Panc1 (cell line): ENCODE results near the gene SULT2B1. TPM values are rescaled to one million over a fixed set of nuclear protein-coding genes. Genes with fewer than 3 reads are reported as not detected.

Experiments
- ATAC-seq: fragments of 200-7000 bp; cut with Tn5 transposase; 2 replicates; pipeline ENCODE4 v1.9.1; 2020; ENCODE audit warnings: mild to moderate bottlenecking, moderate library complexity
- BruUV-seq: library from RNA; stranded (reverse); fragments of 400-500 nt; replicated peaks from 2 replicates; lab custom pipeline; 2021; lab: Mats Ljungman, UMichigan
- CTCF ChIA-PET: fragments of 300-600 bp; sonication (Branson Sonifier 250); formaldehyde crosslinking; loops from one replicate; lab custom pipeline; 2022; ENCODE audit warnings: antibody characterized with exemption; lab: Charles Lee
- POLR2A ChIA-PET: fragments of 300-600 bp; sonication (Branson Sonifier 250); formaldehyde crosslinking; loops from one replicate; lab custom pipeline; 2022; ENCODE audit warnings: antibody characterized with exemption; lab: Charles Lee
- DNase-seq: peaks from one replicate; pipeline ENCODE4 v3.0.0-alpha.2; 2010; ENCODE audit warnings: low read depth, low spot score
- H3K27ac ChIP-seq: 2 replicates; pipeline ENCODE4 v1.5.1; 2011; ENCODE audit warnings: mild to moderate bottlenecking, low read length, inconsistent platforms
- H3K27me3 ChIP-seq: fragments of 200-500 bp; sonication (Bioruptor generic); 2 replicates; pipeline ENCODE4 v1.6.0; 2014; ENCODE audit warnings: low read length, inconsistent platforms; ENCODE audit not compliant: control insufficient read depth, insufficient read depth
- H3K36me3 ChIP-seq: fragments of 200-500 bp; sonication (Bioruptor generic); 2 replicates; pipeline ENCODE4 v1.5.1; 2014; ENCODE audit warnings: inconsistent platforms, mild to moderate bottlenecking, low read length, moderate library complexity; ENCODE audit not compliant: control insufficient read depth, insufficient read depth
- H3K4me1 ChIP-seq: 2 replicates; pipeline ENCODE4 v1.5.1; 2011; ENCODE audit warnings: inconsistent platforms, mild to moderate bottlenecking, low read length, moderate library complexity; ENCODE audit not compliant: control insufficient read depth, insufficient read depth
- H3K4me3 ChIP-seq, 2 experiments: 2 replicates each; pipeline ENCODE4 v1.5.1; 2011 to 2012; ENCODE audit warnings: low read depth in 2 of 2, low read length in 2 of 2, mild to moderate bottlenecking in 2 of 2, inconsistent platforms in 1 of 2, moderate library complexity in 1 of 2
- H3K9me3 ChIP-seq: fragments of 200-500 bp; sonication (Bioruptor generic); 2 replicates; pipeline ENCODE4 v1.5.1; 2014; ENCODE audit warnings: low read depth, mild to moderate bottlenecking, inconsistent platforms, low read length, moderate library complexity; ENCODE audit not compliant: control insufficient read depth, insufficient read depth
- POLR2AphosphoS5 ChIP-seq: IDR thresholded peaks from 2 replicates; pipeline ENCODE4 v1.6.1; 2012; ENCODE audit warnings: mild to moderate bottlenecking, low read depth, low read length, moderate library complexity
- SIN3A ChIP-seq: IDR thresholded peaks from 2 replicates; pipeline ENCODE4 v1.6.1; 2012; ENCODE audit warnings: low read depth, mild to moderate bottlenecking, low read length, moderate library complexity, borderline replicate concordance; ENCODE audit not compliant: insufficient read depth
- TCF7L2 ChIP-seq: IDR thresholded peaks from 2 replicates; pipeline ENCODE4 v1.6.1; 2011; ENCODE audit warnings: mild to moderate bottlenecking, low read depth, low read length, inconsistent platforms
- in situ Hi-C: cut with HindIII; loops from 2 replicates; pipeline ENCODE4 v1.10.0; 2016; ENCODE audit warnings: low sequenced_read_pairs, low pct_unique_long_range_greater_than_20kb
- intact Hi-C: fragments of 100-400 bp; cut with micrococcal nuclease; formaldehyde crosslinking; loops from one replicate; pipeline ENCODE4 v1.10.0; 2022; ENCODE audit not compliant: unreplicated experiment
- total RNA-seq: library from RNA; stranded (reverse); gene quantifications from one replicate; pipeline ENCODE4 v1.2.1, GENCODE V29; 2021; ENCODE audit not compliant: unreplicated experiment
- TF ChIP-seq, protein P1 (sequence below), 2 experiments: IDR thresholded peaks; 2 replicates each; pipeline ENCODE4 v1.6.1; 2011 to 2012; ENCODE audit warnings: low read depth in 2 of 2, control low read depth in 1 of 2, low read length in 1 of 2, mild to moderate bottlenecking in 1 of 2, moderate library complexity in 1 of 2; ENCODE audit not compliant: insufficient read depth in 1 of 2
- TF ChIP-seq, protein P2 (sequence below): fragments of 450-650 bp; IDR thresholded peaks from 2 replicates; pipeline ENCODE4 v1.5.1; 2017; ENCODE audit warnings: mild to moderate bottlenecking

SULT2B1 gene
- total RNA-seq, 1 experiment from 2014 or later = 3.6 TPM

DNA sequence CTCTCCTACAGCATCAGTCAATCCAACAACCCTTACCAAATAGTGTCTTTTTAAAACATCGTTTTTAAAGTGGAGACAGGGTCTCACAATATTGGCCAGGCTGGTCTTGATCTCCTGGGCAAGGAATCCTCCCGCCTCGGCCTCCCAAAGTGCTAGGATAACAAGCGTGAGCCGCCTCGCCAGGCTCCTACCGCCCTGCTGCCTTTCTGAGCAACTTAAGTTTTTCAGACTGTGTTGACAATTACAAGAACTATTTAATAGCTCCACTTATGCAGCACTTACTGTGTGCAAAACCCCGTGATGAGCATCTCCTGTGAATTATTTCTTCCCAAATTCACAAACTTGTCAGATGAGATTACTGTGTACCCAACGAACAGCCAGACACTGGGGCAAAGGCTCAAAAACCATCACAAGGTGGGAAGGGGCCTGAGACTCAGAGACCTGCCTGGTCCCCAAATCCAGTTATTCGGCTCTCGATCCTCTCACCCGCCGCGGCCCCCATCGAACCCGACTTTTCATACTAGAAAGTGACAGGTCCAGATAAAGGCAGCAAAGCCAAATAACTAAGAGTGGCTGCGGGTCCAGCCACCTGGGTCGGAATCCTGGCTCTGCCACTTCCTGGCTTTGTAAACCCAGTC lies 66.4 kb downstream of the SULT2B1 start:
- no peaks in the 10 kb centered on the region for H3K27me3 ChIP-seq
- TSS peak; percentile 95 for BruUV-seq
- POLR2A ChIA-PET = interaction anchor here (0.6 kb wide), 2 partner anchors 164 to 449 kb away, joined by 4 to 5 read pairs; no protein-coding TSS in a partner anchor
- peak overlapping the region; percentile 96 to 99 for H3K4me3 ChIP-seq
- ATAC-seq = no peak
- DNase-seq = no peak
- in situ Hi-C loops (no loop called here), intact Hi-C loops (no loop called here)
- H3K27ac ChIP-seq = peak overlapping the region; percentile 94
- TF ChIP-seq, protein P1, sequence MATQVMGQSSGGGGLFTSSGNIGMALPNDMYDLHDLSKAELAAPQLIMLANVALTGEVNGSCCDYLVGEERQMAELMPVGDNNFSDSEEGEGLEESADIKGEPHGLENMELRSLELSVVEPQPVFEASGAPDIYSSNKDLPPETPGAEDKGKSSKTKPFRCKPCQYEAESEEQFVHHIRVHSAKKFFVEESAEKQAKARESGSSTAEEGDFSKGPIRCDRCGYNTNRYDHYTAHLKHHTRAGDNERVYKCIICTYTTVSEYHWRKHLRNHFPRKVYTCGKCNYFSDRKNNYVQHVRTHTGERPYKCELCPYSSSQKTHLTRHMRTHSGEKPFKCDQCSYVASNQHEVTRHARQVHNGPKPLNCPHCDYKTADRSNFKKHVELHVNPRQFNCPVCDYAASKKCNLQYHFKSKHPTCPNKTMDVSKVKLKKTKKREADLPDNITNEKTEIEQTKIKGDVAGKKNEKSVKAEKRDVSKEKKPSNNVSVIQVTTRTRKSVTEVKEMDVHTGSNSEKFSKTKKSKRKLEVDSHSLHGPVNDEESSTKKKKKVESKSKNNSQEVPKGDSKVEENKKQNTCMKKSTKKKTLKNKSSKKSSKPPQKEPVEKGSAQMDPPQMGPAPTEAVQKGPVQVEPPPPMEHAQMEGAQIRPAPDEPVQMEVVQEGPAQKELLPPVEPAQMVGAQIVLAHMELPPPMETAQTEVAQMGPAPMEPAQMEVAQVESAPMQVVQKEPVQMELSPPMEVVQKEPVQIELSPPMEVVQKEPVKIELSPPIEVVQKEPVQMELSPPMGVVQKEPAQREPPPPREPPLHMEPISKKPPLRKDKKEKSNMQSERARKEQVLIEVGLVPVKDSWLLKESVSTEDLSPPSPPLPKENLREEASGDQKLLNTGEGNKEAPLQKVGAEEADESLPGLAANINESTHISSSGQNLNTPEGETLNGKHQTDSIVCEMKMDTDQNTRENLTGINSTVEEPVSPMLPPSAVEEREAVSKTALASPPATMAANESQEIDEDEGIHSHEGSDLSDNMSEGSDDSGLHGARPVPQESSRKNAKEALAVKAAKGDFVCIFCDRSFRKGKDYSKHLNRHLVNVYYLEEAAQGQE (IDR thresholded peaks at IDR 0.05; ENCODE audit: insufficient read depth in 1 of 2, low read depth in 2 of 2, low read length in 1 of 2) = no peak
- TF ChIP-seq SIN3A = no peak
- TF ChIP-seq TCF7L2 = no peak
- TF ChIP-seq POLR2AphosphoS5 = no peak
- TF ChIP-seq, protein P2, sequence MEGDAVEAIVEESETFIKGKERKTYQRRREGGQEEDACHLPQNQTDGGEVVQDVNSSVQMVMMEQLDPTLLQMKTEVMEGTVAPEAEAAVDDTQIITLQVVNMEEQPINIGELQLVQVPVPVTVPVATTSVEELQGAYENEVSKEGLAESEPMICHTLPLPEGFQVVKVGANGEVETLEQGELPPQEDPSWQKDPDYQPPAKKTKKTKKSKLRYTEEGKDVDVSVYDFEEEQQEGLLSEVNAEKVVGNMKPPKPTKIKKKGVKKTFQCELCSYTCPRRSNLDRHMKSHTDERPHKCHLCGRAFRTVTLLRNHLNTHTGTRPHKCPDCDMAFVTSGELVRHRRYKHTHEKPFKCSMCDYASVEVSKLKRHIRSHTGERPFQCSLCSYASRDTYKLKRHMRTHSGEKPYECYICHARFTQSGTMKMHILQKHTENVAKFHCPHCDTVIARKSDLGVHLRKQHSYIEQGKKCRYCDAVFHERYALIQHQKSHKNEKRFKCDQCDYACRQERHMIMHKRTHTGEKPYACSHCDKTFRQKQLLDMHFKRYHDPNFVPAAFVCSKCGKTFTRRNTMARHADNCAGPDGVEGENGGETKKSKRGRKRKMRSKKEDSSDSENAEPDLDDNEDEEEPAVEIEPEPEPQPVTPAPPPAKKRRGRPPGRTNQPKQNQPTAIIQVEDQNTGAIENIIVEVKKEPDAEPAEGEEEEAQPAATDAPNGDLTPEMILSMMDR = no peak
- H3K9me3 ChIP-seq = no peaks in the 10 kb centered on the region
- CTCF ChIA-PET = no interaction called here
- H3K36me3 ChIP-seq = peaks cover 11% of the 10 kb centered on the region
- peaks cover 38% of the 10 kb centered on the region for H3K4me1 ChIP-seq

DNA sequence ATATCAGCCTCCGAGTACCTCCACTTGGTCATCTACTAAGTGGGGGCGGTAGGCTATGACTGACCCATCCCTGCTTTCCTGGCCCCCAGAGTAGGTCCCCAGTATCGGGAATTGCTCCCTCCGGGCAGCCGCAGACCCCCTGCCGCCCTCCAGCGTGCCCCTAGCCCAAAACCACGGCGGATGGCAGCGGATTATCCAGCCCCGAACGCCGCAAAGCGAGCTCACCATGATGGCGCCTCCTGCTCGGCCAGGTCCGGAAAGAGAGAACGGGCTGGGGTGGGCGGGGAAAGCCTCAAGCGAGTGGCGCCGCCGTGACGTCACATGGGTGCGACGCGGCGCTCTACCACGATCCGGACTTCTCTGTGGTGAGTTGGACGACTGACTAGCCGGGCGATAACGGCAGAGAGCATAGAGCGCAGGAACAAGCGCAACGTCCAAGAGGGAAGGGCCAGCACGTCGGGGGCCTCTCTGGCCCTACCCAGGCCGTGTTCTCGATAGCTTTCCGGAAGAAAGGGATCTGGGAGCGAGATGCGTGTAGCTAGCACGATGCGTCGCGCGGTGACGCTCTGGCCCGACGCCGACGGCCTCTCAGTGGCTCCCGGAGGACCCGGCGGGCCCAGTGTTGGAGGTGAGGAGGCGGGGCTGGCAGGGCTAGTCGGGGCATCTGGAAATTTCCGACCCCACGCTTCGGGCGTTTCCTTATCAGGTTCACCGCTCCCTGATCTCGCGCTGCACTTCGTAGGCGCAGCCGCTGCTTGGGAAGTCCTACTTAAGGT lies 67.1 kb downstream of the SULT2B1 start, which contains the start of the genes RPL18 and SPHK2:
Gene RPL18 (minus strand): TSS at position 263 of the 776 bp plus-strand sequence. CDS start 35 bp downstream, at position 228.
Gene SPHK2 (plus strand): TSS at position 591 of the 776 bp plus-strand sequence. CDS start 1,009 bp downstream, outside the sequence.
- ChIA-PET POLR2A (interaction anchor here (0.5 to 0.9 kb wide), 5 partner anchors 10 to 449 kb away, joined by 3 to 14 read pairs (median 4); no protein-coding TSS in a partner anchor), CTCF (no interaction called here)
- peak within 1 kb of the TSS; percentile 98 for H3K27ac ChIP-seq
- intact Hi-C loops (no loop called here), in situ Hi-C loops (no loop called here)
- DNase-seq = peak; percentile 88
- BruUV-seq = no TSS peak
- ATAC-seq = peak; percentile 91
- H3K27me3 ChIP-seq = no peaks in the 10 kb centered on the region
- TF ChIP-seq SIN3A = peak; percentile 56; the same call in 1 of the 2 replicates
- TF ChIP-seq POLR2AphosphoS5 = peak; percentile 95
- TF ChIP-seq TCF7L2 = peak; percentile 38
- TF ChIP-seq, protein P2 = no peak
- TF ChIP-seq, protein P1 (IDR thresholded peaks at IDR 0.05; ENCODE audit: insufficient read depth in 1 of 2, low read depth in 2 of 2, low read length in 1 of 2) = no peak
- peaks cover 42% of the 10 kb centered on the region for H3K4me1 ChIP-seq
- peaks cover 11% of the 10 kb centered on the region for H3K36me3 ChIP-seq
- no peaks in the 10 kb centered on the region for H3K9me3 ChIP-seq
- peak within 1 kb of the TSS; percentile 96 to 99 for H3K4me3 ChIP-seq
